HG02678 (cell line): ENCODE results near the gene CLPTM1.
"Not testable (repeated sequence)": the region's sequence is repeated elsewhere in the genome, so short reads cannot be mapped to it uniquely, and the experiment has no call there.

Source experiments
- ATAC-seq: cut with Tn5 transposase; IDR thresholded peaks from one replicate; pipeline ENCODE4 v1.9.1; 2021; ENCODE audit warnings: mild to moderate bottlenecking, moderate library complexity; ENCODE audit not compliant: unreplicated experiment

Gene CLPTM1

DNA sequence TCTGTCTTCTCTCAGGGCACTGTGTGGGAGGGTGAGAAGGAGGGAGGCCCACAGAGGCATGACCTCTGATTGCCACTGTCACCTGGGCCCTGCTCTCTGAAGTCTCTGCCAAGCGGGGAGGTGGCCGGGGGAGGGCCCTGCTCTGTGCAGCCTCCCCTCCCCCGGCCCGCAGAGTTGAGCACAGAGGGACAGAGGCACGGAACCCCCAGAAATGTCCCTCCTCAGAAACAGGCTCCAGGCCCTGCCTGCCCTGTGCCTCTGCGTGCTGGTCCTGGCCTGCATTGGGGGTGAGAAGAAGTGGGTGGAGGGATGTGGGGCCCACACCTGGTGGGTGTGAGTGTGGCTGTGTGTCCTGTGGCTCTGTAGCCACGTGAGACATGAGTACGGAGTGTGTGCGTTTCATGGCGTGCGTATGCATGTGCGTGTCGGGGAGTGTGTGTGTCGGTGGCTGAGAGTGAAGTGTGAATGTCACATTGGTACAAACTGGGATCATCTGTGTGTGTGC lies 13.1 kb upstream of the CLPTM1 start, which contains the start of gene APOC4:
TSS of gene APOC4 (plus strand) at position 171 of the 505 bp plus-strand sequence. CDS start at position 212, 41 bp downstream.
- ATAC-seq, result no peak

DNA sequence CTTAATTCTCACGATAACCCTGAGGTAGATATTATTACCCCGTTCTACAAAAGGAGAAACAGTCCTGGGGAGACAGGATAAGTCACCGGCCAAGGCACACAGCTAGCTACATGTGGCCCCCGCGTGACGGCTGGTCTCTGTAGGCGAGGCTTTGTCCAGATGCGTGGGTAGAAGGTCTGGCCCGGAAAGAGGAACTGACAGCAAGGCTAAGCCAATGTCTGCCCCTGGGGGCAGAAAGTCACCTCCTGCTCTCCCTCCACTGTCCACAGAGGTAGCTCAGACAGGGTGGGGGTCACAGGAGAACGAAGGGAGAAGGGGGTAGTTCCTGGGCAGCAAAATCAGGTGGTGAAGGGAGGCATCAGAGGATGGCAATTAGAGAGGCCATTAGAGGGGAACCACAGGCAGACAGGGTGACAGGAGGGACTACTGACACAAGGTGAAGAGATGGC lies 11.4 kb upstream of the CLPTM1 start:
- ATAC-seq, result no peak

- ATAC-seq, result no peak
Measured at GRCh38 chr19:44947041-44947581, 8.1 kb upstream of the CLPTM1 start.

DNA sequence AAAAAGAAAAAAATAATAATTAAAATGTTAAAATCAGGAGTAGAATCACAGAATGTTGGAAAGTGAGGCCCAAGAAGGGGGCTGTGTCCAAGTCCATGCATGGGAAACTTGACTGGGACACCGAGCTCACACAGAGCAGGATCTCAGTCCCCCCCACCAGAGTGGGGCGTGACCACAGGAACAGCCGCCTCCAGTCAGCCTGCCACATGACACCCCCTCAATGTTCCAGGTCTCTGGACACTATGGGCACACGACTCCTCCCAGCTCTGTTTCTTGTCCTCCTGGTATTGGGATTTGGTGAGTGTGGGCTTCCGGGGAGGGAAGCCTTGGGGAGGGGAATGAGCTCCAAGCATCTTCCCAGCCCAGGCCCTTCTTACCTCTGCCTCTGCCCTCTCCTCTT lies 6.9 kb upstream of the CLPTM1 start:
- ATAC-seq, result no peak

GRCh38 chr19:44948763-44949374 lies 6.3 kb upstream of the CLPTM1 start:
- no peak for ATAC-seq

DNA sequence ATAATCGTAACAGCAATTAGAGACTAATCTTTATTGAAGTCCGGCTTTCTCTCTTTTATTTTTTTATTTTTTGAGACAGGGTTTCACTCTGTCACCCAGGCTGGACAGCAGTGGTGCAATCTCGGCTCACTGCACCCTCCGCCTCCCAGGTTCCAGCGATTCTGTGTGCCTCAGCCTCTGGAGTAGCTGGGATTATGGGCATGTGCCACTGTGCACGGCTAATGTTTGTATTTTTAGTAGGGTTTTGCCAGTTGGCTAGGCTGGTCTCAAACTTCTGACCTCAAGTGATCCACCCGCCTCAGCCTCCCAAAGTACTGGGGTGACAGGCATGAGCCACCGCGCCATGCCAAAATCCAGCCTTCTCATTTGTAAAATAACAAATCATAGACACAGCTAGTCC lies 5.6 kb upstream of the CLPTM1 start:
- ATAC-seq, result no peak

GRCh38 chr19:44951179-44952159 lies 3.7 kb upstream of the CLPTM1 start:
- no peak for ATAC-seq

GRCh38 chr19:44954278-44954648 lies 917 bp upstream of the CLPTM1 start:
- ATAC-seq, result no peak

DNA sequence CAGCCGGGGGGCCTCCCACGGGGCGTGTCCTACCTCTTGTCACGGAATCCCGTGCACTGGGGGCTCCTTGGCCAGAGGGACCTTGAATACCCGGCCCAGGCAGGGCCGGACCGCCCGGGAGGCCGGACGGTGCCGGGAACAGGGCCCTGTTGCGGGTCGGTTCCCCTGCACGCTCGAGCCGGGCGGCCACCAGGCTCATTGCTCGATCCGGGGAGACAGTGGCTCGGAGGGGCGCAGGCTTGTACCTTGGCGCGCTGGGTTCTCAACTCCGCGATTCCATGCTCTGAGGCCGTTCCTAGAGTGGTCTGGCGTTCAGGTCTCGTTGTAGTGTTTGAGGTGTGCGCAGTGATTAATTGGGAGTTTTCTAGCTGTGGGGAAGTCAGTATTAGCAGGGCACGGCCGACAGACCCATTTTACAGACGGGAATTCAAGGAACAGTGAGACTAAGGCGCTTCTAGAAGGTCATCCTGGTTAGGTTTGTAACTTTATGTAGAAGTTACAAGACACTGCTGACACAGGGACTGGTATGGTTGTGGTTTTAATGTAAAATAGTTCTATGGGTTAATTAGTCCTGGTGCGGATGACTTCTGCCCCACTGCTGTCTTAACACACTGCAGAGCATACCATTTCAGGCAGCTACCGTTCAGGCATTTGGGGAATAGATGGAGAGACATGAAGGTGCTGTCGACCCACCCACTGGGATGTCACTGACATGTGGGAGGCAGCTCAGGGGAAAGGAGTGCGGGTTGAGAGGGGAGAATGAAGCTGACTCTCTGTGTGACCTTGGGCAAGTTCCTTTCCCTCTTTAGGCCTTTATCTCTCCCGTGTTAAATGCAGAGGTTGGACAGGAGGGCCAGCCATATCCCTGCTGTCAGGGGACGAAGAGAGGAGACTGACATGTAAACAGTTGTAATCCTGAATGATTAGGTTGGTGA lies 592 bp downstream of the CLPTM1 start:
- ATAC-seq, result peak; percentile 15

- no peak for ATAC-seq
Measured at GRCh38 chr19:44957526-44957925, 2.3 kb downstream of the CLPTM1 start.

- ATAC-seq, result no peak
Measured at GRCh38 chr19:44958090-44958489, 2.9 kb downstream of the CLPTM1 start.

DNA sequence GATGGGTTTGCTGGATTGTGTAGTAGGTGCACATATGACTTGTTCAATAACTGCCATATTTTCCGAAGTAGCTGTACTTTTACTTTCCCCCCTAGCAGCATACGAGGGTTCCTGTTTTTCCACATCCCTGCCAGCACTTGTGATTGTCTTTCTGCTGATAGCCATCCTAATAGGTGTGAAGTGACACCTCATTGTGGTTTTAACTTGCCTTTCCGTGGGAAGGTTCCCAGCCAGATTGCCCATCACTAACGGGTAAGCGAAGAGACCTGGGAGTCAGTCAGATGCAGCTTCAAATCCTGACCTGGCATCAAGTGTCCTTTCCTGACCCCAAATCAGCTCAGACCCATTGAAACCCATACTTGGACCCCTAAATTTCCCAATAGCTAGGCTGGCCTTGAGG lies 4.5 kb downstream of the CLPTM1 start:
- no peak for ATAC-seq

- ATAC-seq, result peak; percentile 55
Measured at GRCh38 chr19:44960906-44961728, 5.9 kb downstream of the CLPTM1 start.

DNA sequence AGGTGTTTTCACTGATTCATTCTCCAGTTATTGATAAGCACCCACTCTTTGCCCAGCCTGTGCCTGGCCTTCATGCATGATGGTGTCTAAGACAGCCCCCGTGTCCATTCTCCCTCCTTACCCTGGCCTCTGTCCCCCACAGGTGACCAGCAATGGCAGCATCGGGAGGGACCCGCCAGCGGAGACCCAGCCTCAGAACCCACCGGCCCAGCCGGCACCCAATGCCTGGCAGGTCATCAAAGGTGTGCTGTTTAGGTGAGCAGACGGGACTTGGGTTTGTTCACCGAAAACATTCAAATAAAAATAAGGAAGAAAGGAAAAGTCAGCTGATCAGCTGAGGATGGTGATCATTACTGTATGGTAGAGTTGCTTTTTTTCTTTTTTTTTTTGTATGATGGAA lies 6.6 kb downstream of the CLPTM1 start:
- no peak for ATAC-seq

GRCh38 chr19:44968118-44968517 lies 12.9 kb downstream of the CLPTM1 start:
- ATAC-seq, result no peak

DNA sequence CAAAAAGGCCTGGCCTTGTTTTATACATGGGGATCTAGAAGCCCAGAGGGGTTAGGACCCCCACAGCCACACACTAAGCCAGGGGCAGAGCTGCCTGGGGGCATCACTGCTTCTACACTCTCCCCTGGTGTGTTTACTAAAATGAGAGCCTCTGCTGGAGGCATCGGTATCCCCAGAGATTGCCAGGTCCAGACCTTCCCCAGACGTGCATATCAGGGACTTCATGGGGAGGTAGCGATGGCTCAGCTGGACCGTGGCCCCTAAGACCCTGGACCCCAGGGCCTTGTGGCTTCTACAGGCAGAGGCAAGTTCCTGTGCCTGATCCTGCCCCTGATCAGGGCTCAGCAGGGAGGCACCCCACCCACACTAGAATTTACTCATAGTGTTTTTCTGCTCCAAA lies 13.5 kb downstream of the CLPTM1 start:
- ATAC-seq, result no peak

DNA sequence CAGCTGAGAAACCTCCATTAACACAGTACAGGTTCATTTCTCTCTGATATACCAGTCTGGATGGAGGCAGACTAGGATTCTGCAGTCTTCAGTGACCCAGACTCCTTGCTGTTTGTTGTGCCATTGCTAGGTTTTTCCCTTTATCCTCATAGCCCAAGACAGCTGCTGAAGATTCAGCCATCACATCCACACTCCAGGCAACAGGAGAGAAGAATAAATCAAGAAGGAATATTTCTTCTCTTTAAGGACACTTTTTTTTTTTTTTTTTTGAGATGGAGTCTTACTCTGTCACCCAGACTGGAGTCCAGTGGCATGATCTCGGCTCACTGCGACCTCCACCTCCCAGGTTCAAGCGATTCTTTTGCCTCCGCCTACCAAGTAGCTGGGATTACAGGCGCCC lies 14.3 kb downstream of the CLPTM1 start:
- ATAC-seq, result no peak

DNA sequence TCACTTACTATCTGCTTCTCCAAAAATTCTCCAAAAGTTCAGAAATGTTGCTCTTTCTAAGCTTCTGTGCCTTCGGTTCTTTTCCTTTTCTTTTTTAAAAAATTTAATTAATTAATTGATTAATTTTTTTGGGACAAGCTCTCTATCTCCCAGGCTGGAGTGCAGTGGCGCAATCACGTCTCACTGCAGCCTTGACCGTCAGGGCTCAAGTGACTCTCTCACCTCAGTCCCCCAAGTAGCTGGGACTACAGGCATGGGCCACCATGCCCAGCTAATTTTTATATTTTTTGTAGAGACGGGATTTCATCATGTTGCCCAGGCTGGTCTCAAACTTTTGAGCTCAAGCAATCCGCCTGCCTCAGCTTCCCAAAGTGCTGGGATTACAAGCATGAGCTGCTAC lies 16.3 kb downstream of the CLPTM1 start:
- ATAC-seq, result not testable (repeated sequence)

GRCh38 chr19:44972802-44973201 lies 17.6 kb downstream of the CLPTM1 start:
- ATAC-seq, result no peak
